H54 (cell line): ENCODE results near the gene KIFC1.

Source experiments
- DNase-seq: peaks from one replicate; pipeline ENCODE4 v3.0.0; 2011; ENCODE audit warnings: low spot score, mixed read lengths; ENCODE audit not compliant: insufficient read length
- FAIRE-seq: peaks from 3 replicates; lab custom pipeline; 2011; peaks lifted over from hg19 to GRCh38; lab: Jason Lieb, UNC
- POLR2A ChIP-seq: IDR thresholded peaks from 2 replicates; pipeline ENCODE4 v1.6.1; 2011; ENCODE audit warnings: low read depth, mild to moderate bottlenecking, low read length

The KIFC1 gene

DNA sequence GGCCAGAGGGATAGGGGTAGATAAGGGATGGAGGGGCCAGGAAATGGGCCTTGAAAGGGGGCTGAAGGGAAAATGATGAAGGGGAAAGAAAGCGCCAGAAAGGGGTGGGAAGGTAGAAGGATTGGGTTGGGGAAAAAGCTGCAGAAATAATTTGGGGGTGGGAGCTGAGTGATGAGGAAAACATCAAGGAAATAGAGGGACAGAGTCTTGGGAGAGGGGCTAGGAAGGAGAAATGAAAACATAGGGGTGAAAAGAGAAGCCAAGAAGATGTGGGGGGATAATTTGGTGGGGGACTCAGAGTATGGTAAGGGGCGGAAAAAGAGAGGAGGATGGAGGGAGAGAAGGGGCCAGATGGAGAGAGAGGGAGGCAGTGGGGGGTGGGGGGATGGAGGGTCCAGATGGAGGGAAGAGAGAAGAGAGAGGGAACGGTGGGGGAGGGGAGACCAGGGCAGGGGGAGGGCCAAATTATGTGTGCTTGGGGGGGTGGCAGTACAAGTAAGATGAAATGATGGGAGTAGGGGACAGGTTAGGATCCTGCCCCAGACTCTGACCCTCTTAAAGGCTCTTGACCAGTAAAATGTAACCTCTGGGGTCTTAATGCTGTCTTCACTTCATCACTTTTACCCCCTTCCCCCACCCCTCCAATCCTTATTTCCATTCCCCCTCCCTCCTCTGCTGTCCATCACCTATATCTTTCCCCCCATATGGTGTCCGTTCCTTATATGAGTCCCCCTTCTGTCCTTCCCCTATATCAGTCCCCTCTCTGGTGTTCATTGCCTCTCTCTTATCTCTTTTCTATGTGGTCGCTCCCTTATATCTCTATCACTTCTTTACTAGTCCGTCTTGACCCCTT lies 29.1 kb downstream of the KIFC1 start:
- FAIRE-seq (no peak), DNase-seq (no peak)
- no peak for TF ChIP-seq POLR2A

DNA sequence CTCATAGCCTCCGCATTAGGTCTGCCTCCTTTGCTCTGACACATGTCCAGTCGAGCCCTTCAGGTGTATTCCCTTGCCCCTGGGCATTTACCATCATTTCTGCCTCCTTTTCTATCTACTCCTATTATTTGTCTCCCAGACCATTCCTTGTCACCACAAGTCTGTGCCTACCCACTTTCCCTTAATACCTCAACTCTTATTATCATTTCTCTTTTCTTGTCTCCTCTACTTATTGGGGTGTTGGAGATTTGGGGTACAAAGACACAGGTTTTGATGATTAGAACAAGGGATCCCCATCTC lies 29.7 kb downstream of the KIFC1 start:
- DNase-seq (no peak), FAIRE-seq (no peak)
- TF ChIP-seq POLR2A: no peak

DNA sequence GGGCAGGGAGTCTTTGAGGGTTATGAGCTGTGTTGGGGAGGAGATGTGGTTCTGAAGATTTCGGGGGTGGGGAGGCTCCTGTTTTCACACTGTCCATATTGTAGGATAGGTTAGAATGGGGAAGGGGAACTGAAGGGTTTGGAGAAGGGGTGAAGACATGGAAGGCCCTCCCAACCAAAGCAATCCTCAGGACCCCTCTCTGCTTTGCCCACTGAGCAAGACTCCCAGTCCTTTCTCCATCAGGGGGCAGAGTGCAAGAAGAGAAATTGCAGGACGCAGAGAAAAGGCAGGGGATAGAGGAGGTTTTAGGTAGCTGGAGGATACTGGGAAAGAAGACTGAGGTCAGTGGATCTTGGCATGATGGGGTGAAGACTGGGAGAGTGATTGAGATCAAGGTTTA lies 32.2 kb downstream of the KIFC1 start:
- no peak for TF ChIP-seq POLR2A
- no peak for DNase-seq
- FAIRE-seq: no peak

DNA sequence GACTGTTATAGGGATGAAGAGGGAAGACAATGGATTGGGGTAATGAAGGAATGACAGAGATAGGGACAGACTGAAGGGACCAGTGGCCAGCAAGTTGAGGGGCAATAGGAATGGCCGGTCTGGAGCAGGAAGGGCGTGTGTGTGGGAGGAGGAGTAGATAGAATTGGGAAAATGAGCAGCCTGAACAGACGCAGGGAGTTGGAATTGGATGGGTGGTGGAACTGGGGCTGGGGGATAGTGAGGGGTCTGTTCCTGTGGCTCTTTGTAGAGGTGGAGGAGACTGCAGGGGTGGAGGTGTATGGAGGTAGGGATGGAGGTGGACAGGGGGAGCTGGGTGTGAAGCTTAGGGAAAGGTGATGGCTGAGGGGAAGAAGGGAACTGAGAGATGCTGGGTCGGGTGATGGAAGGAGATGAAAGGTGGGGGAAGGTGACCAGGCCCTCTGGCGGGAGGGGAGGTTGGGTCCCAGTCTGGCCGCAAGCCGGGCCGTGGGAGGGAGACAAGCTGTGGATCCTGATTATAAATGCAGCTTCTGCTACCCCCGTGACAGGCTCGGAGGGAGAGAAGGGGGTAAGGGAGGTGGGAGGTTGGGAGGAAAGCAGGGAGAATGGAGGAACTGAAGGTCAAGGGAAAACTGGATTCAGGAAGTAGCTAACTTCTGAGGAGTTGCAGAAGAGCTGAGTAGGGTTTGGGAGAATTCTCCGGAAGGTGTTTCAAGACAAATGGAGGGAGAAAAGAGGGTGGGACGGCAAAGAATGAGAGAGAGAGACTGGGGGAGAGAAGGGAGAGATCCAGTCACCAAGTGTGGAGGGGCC lies 33.4 kb downstream of the KIFC1 start:
- no peak for TF ChIP-seq POLR2A
- no peak for FAIRE-seq
- no peak for DNase-seq

DNA sequence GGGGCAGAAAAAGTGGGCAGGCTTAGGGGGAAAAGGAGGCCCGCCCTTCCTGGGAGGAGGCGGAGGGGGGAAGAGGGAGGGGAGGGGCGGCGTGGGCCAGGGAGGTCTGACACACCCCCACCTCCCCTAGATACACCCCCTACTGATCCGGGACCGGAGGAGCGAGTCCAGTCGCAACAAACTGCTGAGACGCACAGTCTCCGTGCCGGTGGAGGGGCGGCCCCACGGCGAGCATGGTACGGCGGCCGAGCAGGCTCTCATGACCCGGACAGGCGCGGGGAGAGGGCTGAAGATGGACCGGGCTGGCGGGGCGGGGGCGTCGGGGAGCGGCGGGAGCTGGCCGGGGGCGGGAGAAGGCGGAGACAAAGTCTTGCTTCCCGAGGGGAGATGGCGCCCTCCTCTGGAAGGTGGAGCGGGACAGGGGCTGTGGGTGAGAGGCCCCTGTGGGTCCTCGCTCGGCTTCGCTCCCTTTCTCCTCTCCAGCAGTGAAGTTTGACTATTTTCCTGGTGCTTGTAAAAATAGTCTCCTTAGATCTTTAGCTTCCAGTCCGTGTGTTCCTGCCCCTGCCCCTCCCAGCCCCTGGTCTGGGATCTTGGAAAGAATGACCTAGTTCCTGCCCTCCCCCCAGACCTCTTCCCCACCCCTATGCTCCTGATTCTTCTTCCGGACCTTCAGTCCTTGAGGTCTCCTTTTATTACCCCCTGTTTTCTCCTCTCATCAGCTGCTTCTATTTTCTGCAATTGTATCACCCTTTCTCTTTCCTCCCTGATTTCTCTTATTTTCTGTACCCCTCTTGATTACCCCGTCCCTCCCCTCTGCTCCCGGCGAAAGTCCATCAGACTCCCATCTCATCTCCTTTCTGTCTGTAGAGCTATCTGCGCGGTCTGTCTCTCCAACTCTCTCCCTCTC lies 34.3 kb downstream of the KIFC1 start:
- FAIRE-seq: no peak
- TF ChIP-seq POLR2A: peak; percentile 55; the same call in 1 of the 2 replicates
- peak; percentile 92 for DNase-seq

DNA sequence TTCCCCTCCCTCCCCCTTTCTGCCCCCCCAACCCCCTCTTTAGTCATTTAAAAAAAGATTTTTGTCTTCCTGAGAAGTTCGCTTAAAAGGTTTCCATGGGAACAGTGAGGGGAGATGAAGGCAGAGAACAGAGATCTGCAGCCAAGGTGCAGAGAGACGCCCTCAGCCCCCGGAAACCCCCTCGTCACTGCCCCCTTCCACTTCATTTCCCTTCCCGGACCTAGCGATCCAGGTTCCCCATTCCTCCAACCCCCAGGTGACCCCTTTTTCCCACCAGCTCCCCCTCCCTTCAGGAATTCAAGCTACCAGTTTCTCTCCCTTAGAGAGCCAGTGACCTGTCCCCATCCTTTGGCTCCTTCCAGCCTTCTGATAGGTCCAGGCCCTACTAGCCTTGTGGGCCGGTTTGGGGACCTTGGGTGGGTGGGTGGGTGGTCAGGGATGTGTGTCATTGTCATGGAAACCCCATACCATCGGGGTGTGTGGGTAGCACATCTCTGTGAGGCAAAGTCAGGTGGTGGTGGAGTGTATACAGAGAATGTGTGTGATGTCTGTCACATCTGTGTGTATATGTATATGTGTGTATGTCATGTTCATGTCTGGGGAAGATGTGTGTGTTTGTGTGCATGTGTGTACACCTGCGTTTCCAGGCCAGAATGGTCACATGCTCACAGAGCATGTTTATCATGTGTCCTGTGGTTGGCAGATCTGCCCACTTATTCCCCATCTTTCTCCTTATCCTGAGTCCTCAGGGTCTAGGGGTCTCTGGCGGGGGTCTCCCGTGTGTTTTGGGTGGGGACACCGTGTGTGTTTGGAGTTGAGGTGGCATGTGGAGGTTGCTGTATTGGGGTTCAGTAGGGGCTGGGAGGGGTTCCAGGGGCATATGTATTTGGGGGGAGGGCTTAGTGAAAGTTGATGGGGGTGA lies 35.2 kb downstream of the KIFC1 start:
- TF ChIP-seq POLR2A: no peak
- DNase-seq (no peak), FAIRE-seq (no peak)

DNA sequence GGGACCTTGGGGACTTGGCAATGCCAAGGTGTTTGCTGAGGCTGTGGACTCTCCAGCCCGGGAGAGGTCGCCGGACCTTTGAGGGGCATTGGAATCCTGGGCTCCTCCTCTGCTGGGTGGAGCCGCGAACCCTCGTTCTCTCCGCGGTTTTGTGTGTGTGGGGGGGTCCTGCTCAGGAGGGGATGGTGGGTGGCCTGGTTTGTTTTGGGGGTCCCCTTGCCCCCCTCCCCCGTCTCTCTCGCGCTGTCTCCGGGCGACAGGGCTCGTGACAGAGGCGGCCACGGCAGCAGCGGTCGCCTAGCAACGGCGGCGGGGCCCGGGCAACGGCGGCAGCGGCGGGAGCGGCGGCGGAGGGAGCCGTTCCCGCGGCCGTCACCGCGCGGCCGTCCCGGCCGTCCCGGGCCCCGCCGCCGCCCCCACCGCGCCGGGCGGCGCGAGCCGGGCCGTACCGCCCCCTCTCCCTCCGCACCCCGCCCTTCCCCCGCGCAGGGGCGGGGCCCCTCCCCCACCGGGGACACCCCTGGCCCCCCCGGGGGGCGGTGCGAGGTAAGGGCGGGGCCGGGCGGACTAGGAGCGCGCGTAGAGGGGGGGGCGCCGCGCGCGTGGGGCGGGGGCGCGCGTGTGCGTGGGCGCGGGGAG lies 36.1 kb downstream of the KIFC1 start:
- DNase-seq: peak; percentile 62
- FAIRE-seq: no peak
- TF ChIP-seq POLR2A: 0 out of 2 replicates have a peak, but pooled peaks have one; percentile 12

DNA sequence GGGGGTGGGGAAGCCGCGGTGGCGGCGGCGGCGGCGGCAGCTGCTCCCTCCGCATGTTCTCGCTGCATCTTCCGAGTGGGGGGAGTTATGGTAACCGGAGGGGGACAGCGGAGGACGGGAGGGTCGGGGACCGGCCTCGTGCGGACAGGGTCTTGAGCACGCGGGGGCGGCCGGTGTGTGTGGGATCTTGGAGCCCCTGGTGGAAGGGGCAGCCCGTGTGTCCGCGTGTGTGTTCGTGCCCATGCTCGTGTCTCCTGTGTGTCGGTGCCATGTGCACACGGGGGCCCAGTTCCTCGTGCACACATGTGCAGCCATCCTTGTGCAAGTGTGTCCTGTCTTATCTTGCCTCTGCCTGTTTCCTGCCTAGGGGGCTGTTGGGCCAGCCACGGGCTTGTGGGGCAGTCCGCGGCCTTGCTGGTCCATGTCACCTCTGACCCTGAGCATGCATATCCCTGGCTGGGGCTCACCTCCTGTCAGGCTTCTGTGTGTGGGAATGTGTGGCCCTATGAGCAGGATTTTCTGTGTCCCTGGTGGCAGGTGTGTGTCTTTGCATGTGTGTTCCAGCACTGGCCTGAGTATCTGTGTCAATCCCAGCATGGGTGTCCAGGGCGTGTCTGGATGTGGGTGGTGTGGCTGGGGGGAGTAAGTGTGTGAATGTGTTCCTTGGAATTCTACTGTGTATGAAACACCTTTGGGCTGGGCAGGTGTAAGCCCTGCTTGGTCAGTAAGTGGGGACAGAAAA lies 36.8 kb downstream of the KIFC1 start:
- FAIRE-seq (no peak), DNase-seq (peak; percentile 64)
- no peak for TF ChIP-seq POLR2A

DNA sequence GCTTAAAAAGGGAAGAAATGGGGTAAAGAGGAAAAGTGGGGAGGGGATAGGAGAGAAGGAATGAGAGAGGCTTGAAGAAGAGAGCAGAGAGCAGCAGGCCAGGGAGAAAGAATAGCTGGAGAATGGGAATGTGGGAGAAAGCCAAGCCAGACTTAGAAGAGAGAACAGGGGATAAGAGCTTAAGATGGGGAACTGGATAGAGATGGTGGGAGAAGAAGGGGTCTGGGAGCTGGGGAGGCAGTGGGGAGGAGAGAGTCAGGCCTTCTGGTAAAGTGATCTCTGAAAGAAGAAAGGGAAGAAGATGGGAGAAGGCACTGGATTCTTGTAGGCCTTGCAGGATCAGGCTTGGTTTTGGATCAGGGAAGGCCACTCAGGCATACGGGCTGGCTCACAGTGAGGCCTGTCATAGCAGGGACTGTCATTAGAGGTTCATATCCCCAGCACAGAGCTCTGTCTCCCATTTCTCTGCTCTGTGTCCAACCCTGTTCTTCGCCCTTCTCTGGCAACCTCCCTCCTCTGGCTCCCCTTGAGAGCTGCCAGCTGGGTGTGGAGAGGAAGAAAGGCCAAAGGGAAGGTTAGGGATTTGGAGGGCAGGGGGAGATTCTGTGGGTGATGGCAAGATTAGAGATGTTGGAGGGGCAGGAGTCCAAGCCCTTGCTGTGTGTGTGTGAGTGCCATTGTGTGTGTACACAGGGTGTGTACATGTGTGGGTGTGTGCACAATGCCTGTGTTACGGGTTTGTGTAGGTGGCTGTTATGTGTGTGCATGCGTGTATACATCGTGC lies 37.5 kb downstream of the KIFC1 start:
- TF ChIP-seq POLR2A: no peak
- FAIRE-seq: no peak
- DNase-seq: no peak

DNA sequence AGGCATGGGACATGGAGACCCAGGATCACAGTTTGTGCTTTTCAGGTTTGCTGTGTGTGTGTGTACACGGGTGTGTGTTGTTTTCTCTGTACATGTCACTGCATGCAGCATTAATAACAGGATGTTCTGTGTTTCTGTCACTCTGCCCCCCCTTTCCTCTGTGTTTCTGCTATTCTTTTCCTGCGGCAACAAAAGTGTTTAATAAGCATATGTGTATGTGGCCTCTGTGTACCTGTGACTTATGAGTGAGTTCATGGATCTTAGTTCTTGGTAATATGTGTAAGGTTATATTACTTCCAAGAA lies 38.1 kb downstream of the KIFC1 start:
- no peak for DNase-seq
- no peak for TF ChIP-seq POLR2A
- FAIRE-seq: no peak

DNA sequence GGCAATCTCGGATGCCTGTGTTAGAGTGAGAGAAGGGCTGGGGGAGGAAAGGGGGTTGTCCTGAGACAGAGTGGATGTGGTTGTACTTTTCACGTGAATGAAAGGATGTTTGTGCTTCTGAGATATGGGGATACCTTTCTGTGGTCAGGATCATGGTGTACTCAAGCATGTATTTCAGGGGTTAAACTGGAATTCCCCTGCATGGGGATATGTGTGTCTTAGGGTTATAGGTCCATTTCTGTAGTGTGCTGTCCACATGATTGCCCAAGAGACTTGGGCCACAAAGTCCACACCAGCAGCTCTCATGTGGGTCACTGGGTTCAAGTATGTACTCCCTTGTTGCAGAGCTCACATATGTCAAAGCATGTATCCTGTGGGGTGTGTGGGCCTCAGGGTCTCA lies 38.7 kb downstream of the KIFC1 start:
- no peak for TF ChIP-seq POLR2A
- DNase-seq (no peak), FAIRE-seq (no peak)
